ENCODE results near the gene CRYBB1.

- no peak for TF ChIP-seq HOXA9 (CRISPR knock-in tag; IDR thresholded peaks at IDR 0.05; ENCODE audit: borderline replicate concordance)
- TF ChIP-seq, protein P1, sequence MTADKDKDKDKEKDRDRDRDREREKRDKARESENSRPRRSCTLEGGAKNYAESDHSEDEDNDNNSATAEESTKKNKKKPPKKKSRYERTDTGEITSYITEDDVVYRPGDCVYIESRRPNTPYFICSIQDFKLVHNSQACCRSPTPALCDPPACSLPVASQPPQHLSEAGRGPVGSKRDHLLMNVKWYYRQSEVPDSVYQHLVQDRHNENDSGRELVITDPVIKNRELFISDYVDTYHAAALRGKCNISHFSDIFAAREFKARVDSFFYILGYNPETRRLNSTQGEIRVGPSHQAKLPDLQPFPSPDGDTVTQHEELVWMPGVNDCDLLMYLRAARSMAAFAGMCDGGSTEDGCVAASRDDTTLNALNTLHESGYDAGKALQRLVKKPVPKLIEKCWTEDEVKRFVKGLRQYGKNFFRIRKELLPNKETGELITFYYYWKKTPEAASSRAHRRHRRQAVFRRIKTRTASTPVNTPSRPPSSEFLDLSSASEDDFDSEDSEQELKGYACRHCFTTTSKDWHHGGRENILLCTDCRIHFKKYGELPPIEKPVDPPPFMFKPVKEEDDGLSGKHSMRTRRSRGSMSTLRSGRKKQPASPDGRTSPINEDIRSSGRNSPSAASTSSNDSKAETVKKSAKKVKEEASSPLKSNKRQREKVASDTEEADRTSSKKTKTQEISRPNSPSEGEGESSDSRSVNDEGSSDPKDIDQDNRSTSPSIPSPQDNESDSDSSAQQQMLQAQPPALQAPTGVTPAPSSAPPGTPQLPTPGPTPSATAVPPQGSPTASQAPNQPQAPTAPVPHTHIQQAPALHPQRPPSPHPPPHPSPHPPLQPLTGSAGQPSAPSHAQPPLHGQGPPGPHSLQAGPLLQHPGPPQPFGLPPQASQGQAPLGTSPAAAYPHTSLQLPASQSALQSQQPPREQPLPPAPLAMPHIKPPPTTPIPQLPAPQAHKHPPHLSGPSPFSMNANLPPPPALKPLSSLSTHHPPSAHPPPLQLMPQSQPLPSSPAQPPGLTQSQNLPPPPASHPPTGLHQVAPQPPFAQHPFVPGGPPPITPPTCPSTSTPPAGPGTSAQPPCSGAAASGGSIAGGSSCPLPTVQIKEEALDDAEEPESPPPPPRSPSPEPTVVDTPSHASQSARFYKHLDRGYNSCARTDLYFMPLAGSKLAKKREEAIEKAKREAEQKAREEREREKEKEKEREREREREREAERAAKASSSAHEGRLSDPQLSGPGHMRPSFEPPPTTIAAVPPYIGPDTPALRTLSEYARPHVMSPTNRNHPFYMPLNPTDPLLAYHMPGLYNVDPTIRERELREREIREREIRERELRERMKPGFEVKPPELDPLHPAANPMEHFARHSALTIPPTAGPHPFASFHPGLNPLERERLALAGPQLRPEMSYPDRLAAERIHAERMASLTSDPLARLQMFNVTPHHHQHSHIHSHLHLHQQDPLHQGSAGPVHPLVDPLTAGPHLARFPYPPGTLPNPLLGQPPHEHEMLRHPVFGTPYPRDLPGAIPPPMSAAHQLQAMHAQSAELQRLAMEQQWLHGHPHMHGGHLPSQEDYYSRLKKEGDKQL (CRISPR knock-in tag; IDR thresholded peaks at IDR 0.05; ENCODE audit: low read depth), result no peak
These were observed 628 bp upstream of the CRYBB1 start for GRCh38 chr22:26618455-26618854.
